ENCODE measurements around the gene ZNF75A. TPM values are rescaled to one million over a fixed set of nuclear protein-coding genes. Genes with fewer than 3 reads are reported as not detected.

The ZNF75A gene
- total and polyA plus RNA-seq, 2 of the 4 experiments (the other 2 are of a cell fraction), result 14.6 to 15.4 TPM

DNA sequence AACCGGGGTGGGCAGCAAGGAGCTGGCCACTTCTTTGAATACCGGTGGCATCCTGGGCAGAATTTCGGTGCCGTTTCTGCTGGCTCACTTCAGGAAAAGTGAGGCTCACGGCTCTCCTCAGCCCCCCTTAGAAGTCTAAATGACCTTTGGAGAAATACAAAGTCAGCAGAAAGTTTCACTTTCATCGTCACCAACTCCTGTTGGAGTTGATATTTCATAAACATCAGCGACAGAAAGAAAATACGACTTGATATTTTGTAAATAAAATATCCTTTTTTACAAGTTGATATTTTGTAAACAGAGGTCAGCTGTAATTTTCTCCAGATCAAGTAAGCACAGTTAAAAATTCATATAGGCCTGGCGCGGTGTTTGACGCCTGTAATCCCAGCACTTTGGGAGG, 781 bp downstream of the ZNF75A start:
- Histone ChIP-seq H3K4me3 (ENCODE audit: insufficient read depth, low read depth, low read length) (peak overlapping the region; percentile 78), H2BK5ac (ENCODE audit: low read depth, low read length, poor library complexity, severe bottlenecking) (peak overlapping the region; percentile 63), H4K5ac (ENCODE audit: low read depth, low read length) (peak overlapping the region; percentile 76), H3K27me3 (ENCODE audit: control insufficient read depth, insufficient read depth, low read length) (no peaks in the 10 kb centered on the region), H4K20me1 (ENCODE audit: insufficient read depth, low read length) (no peaks in the 10 kb centered on the region), H3K27ac (ENCODE audit: insufficient read depth, low read length) (peak overlapping the region; percentile 92), H3K9me1 (ENCODE audit: insufficient read depth, low read length) (no peaks in the 10 kb centered on the region), H2BK15ac (ENCODE audit: low read depth, low read length) (no peak overlapping the region), H3K36me3 (ENCODE audit: control insufficient read depth, insufficient read depth, low read length) (peaks cover 23% of the 10 kb centered on the region), H3K4me2 (ENCODE audit: low read depth, low read length) (peak overlapping the region; percentile 95), H2BK20ac (ENCODE audit: low read depth, low read length) (no peak overlapping the region), H3K18ac (ENCODE audit: low read depth, low read length) (0 out of 2 replicates have a peak overlapping the region, but pooled peaks have one; percentile 1), H3K79me1 (ENCODE audit: low read depth in 1 of 2, low read length in 2 of 2) (peaks cover 29 to 30% of the 10 kb centered on the region in 2 experiments), H2AFZ (replicated peaks; ENCODE audit: low read length, poor library complexity) (peak overlapping the region; percentile 100), H4K8ac (ENCODE audit: low read depth in 2 of 2, low read length in 2 of 2) (peak overlapping the region; percentile 93 to 96), H3K23ac (ENCODE audit: low read depth, low read length) (no peak overlapping the region), H3K4ac (ENCODE audit: low read depth, low read length) (peak overlapping the region; percentile 83), H3K4me1 (ENCODE audit: control insufficient read depth, insufficient read depth, low read length) (no peaks in the 10 kb centered on the region), H3K56ac (ENCODE audit: extremely low read depth, insufficient read depth, low read length) (no peak overlapping the region), H2AK9ac (replicated peaks; ENCODE audit: low read depth, low read length, poor library complexity) (peak overlapping the region; percentile 18), H2BK120ac (ENCODE audit: low read depth, low read length) (no peak overlapping the region), H3K9me3 (ENCODE audit: control insufficient read depth, insufficient read depth, low read length) (peaks cover 48% of the 10 kb centered on the region), H3K9ac (ENCODE audit: low read depth, low read length) (peak overlapping the region; percentile 76), H3K14ac (replicated peaks; ENCODE audit: low read depth, low read length) (peak overlapping the region; percentile 38; the same call in 1 of the 2 replicates), H2AK5ac (ENCODE audit: low read depth, low read length) (no peak overlapping the region), H4K91ac (ENCODE audit: insufficient read depth, low read depth, low read length) (no peak overlapping the region)
- ATAC-seq (ENCODE audit: low read depth), result no peak
- WGBS, 2 experiments (ENCODE audit: extremely low coverage in 2 of 2, insufficient read length in 1 of 2), result 80% methylated on average over 4 of the region's 11 CpGs; no CpG with 5 or more reads in 1 of the 2 experiments
- in situ Hi-C loops (cut with MboI; ENCODE audit: low sequenced_read_pairs) (no loop called here), dilution Hi-C loops (cut with HindIII; ENCODE audit: low sequenced_read_pairs, unreplicated experiment) (no loop called here), intact Hi-C loops (cut with micrococcal nuclease) (no loop called here)
- TF ChIP-seq MAFK (IDR thresholded peaks at IDR 0.05; ENCODE audit: low read depth, low read length) (peak; percentile 68), USF2 (IDR thresholded peaks at IDR 0.05; ENCODE audit: low read depth, low read length) (no peak)
- DNase-seq, result no peak
- CTCF ChIA-PET, result no interaction called here
- BruUV-seq (replicated peaks), result no TSS peak
- POLR2A ChIA-PET (ENCODE audit: unreplicated experiment), result no interaction called here

Measured in IMR-90 (cell line).